8988T (cell line): Measurements from ENCODE around the gene AKAP12.

Experiments used
- DNase-seq: peaks from one replicate; pipeline ENCODE4 v3.0.0; 2011

Gene AKAP12

GRCh38 chr6:151385177-151385576, 145.4 kb downstream of the AKAP12 start:
- DNase-seq: no peak

- no peak for DNase-seq
Observed at GRCh38 chr6:151387175-151387970, 147.6 kb downstream of the AKAP12 start.

DNA sequence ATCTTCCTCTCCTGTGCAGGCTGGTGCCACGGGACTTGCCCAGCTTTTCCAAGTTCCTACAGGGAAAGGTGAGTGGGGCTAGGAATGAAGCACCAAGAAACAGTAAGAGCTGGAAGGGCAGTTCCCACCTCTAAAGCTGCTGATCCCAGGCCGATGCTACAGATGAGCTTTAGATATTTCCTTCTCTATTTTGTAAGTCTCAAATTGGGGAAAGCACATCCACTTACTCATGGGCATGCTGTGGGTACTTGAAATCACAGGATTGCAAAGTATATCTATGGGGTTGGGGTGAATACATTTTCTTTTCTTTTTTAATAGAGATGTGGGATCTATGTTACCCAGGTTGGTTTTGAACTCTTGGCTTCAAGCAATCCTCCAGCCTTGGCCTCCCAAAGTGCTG, 148.5 kb downstream of the AKAP12 start:
- no peak for DNase-seq

- DNase-seq: no peak
Observed at GRCh38 chr6:151388997-151389617, 149.3 kb downstream of the AKAP12 start.

- no peak for DNase-seq
Observed at GRCh38 chr6:151389618-151390275, 150.0 kb downstream of the AKAP12 start.

DNA sequence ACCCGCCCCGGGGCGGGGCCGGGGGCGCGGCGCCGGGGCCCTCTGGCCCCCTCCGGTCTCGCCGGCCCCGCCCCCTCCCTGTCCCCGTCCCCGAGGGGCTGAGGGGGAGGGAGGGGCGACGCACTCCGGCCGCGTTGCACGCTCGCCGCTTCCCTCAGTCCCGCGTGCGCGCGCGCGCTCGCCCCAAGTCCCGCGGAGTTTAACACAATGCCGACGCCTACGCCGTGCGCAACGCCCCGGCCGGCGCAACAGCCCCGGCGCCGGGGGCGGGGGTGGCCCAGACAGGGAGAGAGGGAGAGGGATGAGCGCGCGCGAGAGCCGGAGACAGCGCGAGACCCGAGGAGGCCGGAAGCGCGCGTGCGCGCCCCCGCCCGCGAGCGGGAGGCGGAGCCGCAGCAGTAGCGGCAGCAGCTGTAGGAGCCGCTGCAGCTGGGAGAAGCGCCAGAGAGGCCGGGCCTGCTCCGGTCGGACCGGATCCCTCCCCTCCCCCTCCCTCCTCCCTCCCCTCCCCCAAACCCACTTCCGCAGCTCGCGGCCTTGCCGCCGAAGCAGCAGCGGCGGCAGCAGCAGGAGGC, 150.6 kb downstream of the AKAP12 start:
- DNase-seq: peak; percentile 92

DNA sequence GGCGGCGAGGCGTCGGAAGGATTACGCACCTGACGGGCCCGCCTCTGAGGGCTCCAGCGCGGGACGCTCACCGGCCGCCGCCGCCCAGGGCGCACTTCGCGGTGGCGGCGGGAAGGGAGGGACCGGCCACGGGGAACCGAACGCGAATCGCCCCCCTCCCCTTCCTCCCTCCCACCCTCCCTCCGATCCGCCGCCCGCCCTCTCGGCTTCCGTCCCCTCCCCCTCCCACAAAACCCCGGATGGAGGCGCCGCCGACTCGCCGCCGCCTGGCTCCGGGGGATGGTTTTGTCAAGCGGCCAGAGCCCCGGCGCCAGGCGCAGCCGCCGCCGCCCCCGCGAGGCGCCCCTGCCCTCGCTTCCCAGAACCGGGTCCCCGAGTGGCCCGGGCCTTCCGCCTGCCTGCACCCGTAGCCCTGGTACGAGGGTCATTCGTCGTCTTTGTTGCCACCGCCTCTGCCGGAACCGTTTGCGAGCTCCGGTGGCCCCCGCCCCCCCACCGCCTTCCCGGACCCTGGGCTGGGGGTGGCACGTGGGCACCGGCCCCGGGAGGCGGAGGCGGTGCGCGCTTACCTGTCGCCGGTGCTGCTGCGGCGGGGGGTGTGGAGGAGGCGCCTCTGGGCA, 151.2 kb downstream of the AKAP12 start:
- DNase-seq: peak; percentile 46

- DNase-seq: peak; percentile 37
Observed at GRCh38 chr6:151391471-151392413, 152.0 kb downstream of the AKAP12 start, which contains the start of gene ZBTB2. Gene ZBTB2, minus strand, starts transcription at chr6:151391559. Its CDS starts 17,922 bp downstream, at chr6:151373637.

GRCh38 chr6:151392427-151392826, 152.7 kb downstream of the AKAP12 start:
- no peak for DNase-seq

DNA sequence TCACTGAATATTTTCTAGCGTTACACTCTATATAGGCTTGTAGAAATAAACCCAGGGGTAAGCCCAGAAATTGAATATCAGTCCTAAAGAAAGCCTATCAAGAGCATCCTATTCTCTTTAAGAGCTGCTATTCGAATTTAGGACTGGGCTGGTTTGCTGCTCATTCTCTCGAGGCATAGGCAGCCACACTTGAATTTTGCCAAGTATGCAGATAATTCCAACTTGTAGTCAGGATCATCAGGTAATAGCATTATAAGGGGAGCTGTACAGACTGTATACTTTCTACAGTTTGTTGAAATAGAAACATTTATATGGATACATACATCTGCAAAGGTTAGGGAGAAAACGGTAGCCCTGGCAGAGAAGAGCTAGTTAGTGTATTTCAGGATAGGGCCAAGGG, 153.6 kb downstream of the AKAP12 start:
- no peak for DNase-seq

- no peak for DNase-seq
Observed at GRCh38 chr6:151399679-151400078, 159.9 kb downstream of the AKAP12 start.

GRCh38 chr6:151400473-151400872, 160.7 kb downstream of the AKAP12 start:
- DNase-seq: no peak

- DNase-seq: no peak
Observed at GRCh38 chr6:151402228-151402627, 162.5 kb downstream of the AKAP12 start.

DNA sequence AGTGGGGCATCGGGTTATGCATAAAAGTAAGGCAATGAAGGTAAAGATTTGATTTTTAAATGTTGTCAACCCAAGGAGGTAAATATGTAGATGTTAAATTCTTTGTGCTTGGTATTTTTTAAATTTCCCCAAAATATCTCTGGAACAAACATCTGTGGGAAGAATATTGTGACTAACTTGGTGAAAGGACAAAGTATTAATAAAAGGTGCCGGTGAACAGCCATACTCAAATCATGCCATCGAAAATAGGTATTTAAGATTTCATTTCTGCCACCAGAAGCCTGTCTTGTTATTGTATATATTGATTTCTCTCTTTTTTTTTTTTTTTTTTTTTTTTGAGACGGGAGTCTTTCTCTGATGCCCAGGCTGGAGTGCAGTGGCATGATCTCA, 164.1 kb downstream of the AKAP12 start:
- DNase-seq: no peak
